HEK293 (cell line): ENCODE results near the gene SYNJ2.

Source experiments
- CTCF ChIP-seq: fragments of 450-650 bp; formaldehyde crosslinking; IDR thresholded peaks from 2 replicates; pipeline ENCODE4 v1.5.1; 2016; ENCODE audit warnings: missing biosample characterization, missing genetic modification characterization
- KLF7 ChIP-seq: fragments of 450-650 bp; formaldehyde crosslinking; IDR thresholded peaks from 2 replicates; pipeline ENCODE4 v1.5.1; 2016; ENCODE audit warnings: missing biosample characterization, missing genetic modification characterization, borderline replicate concordance
- REST ChIP-seq: fragments of 450-650 bp; formaldehyde crosslinking; IDR thresholded peaks from 2 replicates; pipeline ENCODE4 v1.5.1; 2016; ENCODE audit warnings: missing biosample characterization, missing genetic modification characterization
- SP2 ChIP-seq: fragments of 450-650 bp; formaldehyde crosslinking; IDR thresholded peaks from 2 replicates; pipeline ENCODE4 v1.5.1; 2016; ENCODE audit warnings: missing biosample characterization, missing genetic modification characterization
- ZNF138 ChIP-seq: fragments of 450-650 bp; formaldehyde crosslinking; IDR thresholded peaks from 2 replicates; pipeline ENCODE4 v1.5.1; 2016; ENCODE audit warnings: missing biosample characterization, missing genetic modification characterization, borderline replicate concordance
- ZNF639 ChIP-seq: fragments of 450-650 bp; formaldehyde crosslinking; IDR thresholded peaks from 2 replicates; pipeline ENCODE4 v1.5.1; 2016; ENCODE audit warnings: missing biosample characterization, missing genetic modification characterization
- ZNF776 ChIP-seq: fragments of 450-650 bp; formaldehyde crosslinking; IDR thresholded peaks from 2 replicates; pipeline ENCODE4 v1.5.0; 2017; ENCODE audit warnings: missing biosample characterization, missing genetic modification characterization, borderline replicate concordance

GRCh38 chr6:158019416-158019815 is 37.8 kb downstream of the SYNJ2 start:
- TF ChIP-seq ZNF639, result no peak
- TF ChIP-seq CTCF (tag by site-specific recombination), result no peak
- no peak for TF ChIP-seq REST (tag by site-specific recombination)
- no peak for TF ChIP-seq KLF7
- no peak for TF ChIP-seq SP2
- no peak for TF ChIP-seq ZNF138 (tag by site-specific recombination)
- TF ChIP-seq ZNF776 (tag by site-specific recombination), result no peak
